Posterior vena cava (tissue), 2 donors: ENCODE measurements around the gene CYGB. TPM values are rescaled to one million over a fixed set of nuclear protein-coding genes. Genes with fewer than 3 reads are reported as not detected.

ENCODE experiments used
- DNase-seq: peaks from one replicate; pipeline ENCODE4 v3.0.0-alpha.2; 2020; ENCODE audit warnings: low spot score
- intact Hi-C, 2 donors: fragments of 100-400 bp; cut with DNase I; formaldehyde crosslinking; loops; one replicate each; pipeline versions ENCODE4 v1.14.1 to v1.14.2; 2022 to 2023
- long read RNA-seq, 2 donors: library from polyadenylated mRNA; unstranded; transcript quantifications; one replicate each; pipeline ENCODE4 v2.0.0, GENCODE V29; 2020 to 2021
- total RNA-seq, 2 donors: library from RNA; stranded (reverse); fragmentation: NEBNext Ultra II Directional; extraction: Animal tissue kit (Norgen Biotek cat#: 25700); gene quantifications; one replicate each; pipeline ENCODE4 v1.2.1, GENCODE V29; 2021
- donor health status: DM: yes; HTN: yes; CAD: no.
- donor health status: DM: yes; HTN: yes; CAD: no.

CYGB gene
- 10 to 100 TPM; 16.3 to 24.5 TPM for total RNA-seq
- long read RNA-seq, donor 1, transcript CYGB-201 (4 exons, 2,158 nt) = major isoform, 5 of 8 reads
- long read RNA-seq, donor 1, partial matches to known transcripts = 0 of 8 reads
- long read RNA-seq, donor 1, other reads (novel, unspliced or antisense) = 3 of 8 reads
- long read RNA-seq, donor 2, partial matches to known transcripts = 0 of 11 reads
- long read RNA-seq, donor 2, other reads (novel, unspliced or antisense) = 6 of 11 reads

DNA sequence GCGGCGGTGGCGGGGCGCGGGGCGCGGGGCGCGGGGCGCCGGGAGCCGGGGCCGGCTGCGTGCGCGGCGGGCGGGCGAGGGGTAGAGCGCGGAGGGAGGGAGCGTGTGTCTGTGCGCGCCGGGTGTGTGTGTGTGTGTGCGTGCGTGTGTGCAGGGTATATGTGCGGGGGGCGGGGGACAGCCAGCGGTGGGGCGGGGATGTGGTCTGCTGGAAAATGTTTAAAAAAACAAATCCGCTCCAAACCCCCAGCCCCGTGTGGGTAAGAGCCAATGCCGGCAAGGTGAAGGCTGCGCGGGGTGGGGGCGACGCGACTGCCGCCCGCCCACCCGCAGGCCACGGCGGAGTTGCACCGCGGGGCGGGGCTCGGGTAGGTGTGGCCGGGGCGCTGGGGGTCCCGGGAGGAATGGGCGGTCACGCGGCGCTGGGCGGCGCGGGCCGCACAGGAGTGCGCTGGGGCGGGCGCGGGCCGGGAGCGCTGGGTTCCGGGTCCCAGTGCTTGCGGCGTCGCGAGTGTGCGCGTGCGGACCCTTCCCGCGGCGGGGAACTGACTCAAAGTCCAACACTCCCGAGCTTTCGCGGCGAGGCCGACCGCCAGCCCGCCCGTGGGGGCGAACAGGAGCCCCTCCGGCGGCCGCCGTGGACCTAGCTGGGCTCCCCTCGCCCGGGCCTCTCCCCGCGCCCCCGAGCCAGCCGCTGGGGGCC, at the start of gene CYGB:
Gene CYGB (minus strand): TSS at position 132 of the 703 bp plus-strand sequence. CDS start 167 bp downstream, outside the sequence.
- intact Hi-C loops = no loop called here
- DNase-seq = no peak

DNA sequence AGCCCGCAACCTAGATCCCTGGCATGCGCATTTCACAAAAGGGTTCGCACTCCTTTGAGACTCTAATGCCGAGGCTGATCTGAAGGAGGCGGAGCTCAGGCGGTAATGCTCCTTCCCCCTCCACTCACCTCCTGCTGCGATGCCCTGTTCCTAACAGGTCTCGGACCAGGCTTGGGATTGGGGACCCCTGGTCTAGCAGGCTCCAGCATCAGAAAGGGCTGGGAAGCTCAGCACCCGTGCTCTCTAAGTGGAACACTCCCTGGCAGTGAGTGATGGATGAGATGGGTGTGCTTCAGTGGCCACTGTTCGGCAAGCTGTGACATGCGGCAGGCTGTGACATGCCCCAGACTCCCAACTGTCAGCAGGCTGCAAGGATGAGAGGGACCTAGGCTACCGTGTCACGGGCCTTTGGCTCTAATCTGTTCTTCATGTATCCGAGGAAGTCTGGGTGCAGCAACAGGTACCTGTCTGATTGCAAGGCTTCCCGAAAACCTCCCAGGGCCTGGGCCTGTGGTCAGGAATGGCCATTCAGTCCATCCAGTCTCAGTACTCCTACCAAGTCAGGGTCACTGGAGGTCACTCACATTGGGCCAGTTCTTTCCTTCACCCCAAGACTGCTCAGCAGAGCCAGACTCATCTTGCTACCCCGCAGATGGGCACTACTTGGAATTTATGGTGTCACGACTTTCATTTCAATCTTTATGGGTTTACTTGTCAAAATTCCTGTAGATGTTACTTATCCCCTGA, 49.4 kb upstream of the CYGB start:
- peak; percentile 60 for DNase-seq
- intact Hi-C loops = no loop called here

DNA sequence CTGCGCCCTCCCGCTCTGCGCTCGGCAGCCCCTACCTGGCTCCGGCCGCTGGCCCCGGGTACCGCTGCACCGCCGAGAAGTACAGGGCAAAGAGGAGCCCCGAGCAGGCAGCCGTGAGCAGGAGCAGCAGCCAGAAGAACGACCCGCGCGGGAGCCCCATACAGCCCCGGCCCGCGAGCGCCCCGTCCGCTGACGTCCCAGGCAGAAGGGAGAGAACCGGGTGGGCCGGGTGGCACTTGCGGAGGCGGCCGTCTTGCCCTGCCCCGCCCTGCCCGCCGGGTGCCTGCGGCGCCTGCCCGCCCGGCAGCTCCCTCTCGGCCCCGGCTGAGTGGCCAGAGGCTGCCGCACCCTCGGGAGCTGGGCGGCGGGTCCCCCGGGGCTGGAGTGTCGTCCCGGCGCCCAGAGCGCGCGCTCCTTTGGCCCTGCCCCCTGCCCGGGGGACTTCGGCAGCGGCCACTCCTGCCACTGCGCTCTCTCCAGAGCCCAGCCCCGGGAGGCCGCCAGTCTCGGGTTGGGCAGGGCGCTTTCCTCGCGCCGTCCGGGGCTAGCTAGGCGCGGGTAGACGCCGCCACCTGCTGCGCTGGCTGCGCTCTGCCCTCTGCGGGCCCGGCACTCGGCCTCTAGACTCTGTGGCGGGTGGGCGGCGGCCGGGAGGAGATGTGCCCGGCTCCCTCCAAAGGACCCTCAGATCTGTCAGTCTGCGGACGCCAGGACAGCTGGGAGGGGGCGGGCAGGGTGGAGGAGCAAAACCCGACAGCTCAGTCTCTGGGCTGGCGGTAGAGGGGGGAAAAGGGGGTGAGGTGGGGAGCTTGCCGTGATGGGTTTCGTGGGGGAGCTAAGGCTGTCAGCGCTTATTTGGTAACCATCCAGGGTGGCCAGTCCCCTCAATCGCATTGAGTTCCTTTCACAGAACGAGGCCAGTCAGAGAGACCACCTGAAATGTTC, 48.4 kb upstream of the CYGB start, which contains the start of gene ST6GALNAC2:
Gene ST6GALNAC2 (minus strand): TSS at position 212 of the 945 bp plus-strand sequence. CDS start 52 bp downstream, at position 160.
- intact Hi-C loops = no loop called here
- DNase-seq = peak; percentile 87

DNA sequence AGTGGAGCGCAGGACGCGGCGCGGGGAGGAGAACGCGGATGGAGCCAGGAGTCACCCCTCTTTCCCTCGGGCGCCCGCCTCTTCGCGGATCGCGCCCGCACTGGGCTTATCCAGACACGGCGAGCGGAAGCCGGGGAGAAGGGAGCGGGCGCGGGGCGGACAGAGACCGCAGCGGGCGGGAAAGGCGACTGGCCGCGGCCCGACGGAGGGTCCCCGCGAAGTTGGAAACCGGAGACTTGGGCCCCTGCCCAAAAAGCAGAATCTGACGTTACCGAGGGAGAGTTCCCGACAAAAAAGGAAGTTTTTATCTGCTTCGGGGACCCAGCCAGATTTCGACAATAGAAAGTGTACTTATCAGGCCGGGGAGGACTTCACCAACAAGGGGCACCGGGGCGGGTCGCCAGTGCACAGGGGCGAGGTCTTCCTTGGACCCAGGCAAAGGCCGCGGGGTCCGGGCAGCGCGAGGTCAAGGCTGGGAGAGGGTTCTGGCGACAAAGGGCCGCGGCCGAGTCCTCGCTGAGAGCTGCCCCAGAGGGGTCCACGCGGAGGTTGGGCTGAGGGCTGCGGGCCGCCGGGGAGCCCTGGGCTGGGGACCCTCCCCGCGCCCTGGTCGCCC, 47.6 kb upstream of the CYGB start:
- intact Hi-C loops = no loop called here
- DNase-seq = peak; percentile 80

DNA sequence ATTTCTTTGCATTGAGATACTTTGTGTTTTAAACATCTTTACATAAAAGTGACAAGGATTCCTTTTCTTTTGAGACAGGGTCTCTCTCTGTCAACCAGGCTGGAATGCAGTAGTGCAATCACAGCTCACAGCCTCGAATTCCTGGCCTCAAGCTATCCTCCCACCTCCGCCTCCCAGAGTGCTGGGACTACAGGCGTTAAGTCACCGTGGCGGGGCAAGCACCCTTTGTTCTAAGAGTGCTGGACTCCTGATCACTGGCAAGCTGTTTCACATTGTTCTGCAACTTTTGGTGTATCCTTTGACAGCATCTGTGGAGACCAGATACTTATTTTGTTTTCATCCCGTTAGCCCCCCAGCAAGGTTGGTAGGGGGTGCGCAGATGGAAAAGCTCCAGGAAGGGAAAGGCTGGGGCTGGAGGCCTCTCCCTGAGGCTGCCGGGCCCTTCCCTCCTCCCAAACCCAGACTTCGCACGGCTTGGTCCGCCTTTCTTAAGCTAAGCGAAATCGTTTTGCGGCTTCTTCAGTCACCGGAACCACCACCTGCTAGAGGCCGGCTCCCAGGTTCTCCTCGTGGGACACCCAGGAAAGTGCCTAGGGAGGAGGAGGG, 47.0 kb upstream of the CYGB start:
- DNase-seq = peak; percentile 44
- intact Hi-C loops = no loop called here

DNA sequence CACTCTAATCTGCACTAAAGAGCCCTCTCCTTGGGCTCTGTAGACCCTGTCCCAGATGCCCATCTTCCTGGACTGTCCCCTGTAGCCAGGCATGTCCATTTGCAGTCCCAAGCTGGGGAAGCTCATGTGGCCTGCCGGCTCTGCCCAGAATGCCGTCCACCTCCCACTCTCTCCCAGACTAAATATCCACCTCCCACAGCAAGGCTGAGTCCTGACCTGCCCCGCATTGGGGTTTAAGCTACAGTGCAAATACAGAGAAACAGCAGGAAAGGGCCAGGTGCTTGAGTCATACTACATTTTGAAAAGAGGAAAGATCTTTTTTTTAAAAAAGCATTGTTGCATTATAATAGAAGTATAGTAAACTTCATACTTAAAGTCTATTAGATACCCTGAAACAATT, 45.2 kb upstream of the CYGB start:
- DNase-seq = peak; percentile 14
- intact Hi-C loops = no loop called here

DNA sequence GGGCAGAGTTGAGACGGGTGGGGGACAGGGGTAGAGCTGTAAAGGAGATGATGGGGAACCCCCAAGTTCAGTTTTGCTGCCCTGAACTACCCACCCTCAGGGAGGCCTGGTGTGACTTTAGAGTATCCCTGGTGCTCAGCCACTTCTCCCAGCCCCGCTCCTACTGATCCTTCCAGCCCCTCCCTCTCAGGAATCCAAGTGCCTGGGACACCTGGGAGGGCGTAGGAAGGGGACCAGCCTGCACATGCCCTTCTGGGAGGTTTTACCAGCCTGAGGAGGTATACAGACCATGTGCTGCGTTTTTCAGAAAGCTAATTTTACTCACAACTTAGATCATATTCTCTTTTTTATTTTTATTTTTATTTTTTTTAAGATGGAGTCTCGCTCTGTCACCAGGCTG, 44.0 kb upstream of the CYGB start:
- intact Hi-C loops = no loop called here
- DNase-seq = peak; percentile 43

DNA sequence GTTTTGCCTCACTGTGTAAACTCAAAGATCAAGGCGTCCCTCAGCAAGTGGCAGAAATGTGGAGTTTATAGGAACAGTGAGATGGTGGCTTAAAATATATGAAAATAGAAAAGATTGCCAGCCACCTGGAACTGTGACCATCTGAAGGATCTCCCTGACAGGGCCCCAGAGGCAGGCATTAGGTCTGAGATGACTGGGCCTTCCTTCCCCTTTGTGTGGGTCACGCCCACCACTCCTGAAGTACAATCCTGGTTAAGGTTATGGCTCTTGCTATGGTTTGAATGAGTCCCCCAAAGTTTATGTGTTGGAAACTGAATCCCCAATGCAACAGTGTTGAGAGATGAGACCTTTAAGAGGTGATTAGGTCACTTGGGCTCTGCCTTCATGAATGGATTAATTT, 41.8 kb upstream of the CYGB start:
- intact Hi-C loops = no loop called here
- no peak for DNase-seq

DNA sequence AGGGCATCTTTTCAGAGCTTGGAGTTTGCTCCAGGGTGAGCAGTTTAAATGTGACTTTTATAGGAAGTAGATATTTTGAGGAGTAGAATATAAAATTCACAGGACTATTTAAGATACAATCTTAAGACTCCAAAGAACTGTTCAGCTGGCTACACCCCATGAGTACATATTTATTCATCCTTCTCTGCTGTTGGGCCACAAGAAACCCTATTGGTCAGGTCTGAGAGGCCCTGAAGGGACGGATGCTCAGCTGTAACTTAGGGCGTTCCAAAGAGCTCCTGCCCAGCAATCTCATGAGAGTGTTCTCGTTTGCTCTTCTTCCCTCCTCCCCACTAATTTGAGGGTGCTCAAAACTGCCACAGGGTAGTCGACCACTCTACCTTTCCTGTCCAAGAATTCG, 40.9 kb upstream of the CYGB start:
- intact Hi-C loops = no loop called here
- no peak for DNase-seq

DNA sequence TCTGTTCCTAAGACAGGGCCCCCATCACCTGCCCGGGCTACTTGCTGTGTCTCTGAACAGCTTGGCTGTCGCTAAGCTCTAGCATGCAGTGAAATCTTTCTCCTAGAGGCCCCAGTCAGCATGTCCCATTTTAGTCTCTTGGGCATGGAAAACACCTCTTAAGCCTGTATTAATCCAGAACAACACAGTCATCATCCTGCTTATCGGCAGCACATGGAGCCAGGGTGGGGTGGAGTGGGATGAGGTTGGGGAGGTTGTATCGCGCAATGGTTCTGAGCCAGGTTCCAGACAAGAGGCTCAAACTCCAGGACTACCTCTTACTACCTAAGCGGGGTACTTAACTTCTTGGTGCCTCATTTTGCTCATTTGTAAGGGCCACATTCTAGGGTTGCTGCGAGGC, 40.4 kb upstream of the CYGB start:
- intact Hi-C loops = no loop called here
- no peak for DNase-seq

DNA sequence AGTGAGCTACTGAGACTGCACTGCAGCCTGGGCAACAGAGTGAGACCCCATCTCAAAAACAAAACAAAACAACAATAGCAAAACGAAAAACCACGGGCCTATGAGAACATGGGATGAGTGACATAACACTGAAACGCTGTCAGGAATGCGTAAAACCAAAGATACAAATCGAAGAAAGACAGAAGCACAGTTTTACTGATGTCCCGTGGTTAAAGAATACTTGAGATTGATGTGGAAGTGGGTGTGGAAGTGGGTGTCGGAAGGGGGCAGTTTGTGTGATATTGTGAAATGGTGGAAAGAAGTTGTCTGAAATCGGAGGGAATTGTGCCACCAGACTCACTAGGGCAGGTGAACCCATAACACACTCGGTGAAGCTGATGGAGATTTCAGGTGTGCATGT, 38.7 kb upstream of the CYGB start:
- no peak for DNase-seq
- intact Hi-C loops = no loop called here

DNA sequence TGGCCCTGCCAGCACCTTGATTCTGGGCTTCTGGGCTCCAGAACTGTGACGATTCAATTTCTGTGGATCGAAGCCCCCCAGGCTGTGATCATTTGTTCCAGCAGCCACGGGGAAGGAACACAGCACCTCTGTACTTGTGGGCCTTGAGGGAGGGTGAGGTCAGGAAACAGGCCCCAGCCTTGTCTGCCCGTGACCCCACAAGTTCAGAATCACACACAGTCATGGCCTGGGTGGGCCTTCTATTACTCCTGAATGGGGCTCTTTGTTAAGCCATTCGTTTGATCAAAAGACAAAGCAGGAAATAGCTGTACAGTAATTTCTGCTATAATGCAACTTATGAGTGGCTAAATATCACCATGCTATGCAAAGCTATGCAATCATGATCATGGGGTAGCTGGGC, 38.1 kb upstream of the CYGB start:
- DNase-seq = no peak
- intact Hi-C loops = no loop called here

DNA sequence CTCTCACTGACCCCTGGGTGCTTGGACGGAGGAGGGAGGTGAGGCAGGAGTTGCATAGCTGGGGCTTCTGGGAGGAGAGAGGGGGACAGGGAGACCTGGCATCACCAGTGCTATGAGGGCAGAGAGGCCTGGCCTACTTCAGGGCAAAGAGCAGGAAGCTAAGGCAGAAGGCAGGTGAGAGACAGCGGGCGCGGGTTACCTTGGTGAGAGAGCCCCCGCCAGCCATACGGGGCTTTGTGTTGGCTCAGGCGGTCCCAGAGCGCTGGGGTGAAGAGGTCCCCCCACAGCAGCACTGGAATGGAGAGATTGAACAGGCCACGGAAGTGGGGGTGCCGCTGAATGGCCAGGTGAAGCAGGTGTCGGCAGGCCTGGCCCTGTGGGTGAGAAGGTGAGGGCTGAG, 36.7 kb upstream of the CYGB start:
- DNase-seq = no peak
- intact Hi-C loops = no loop called here

DNA sequence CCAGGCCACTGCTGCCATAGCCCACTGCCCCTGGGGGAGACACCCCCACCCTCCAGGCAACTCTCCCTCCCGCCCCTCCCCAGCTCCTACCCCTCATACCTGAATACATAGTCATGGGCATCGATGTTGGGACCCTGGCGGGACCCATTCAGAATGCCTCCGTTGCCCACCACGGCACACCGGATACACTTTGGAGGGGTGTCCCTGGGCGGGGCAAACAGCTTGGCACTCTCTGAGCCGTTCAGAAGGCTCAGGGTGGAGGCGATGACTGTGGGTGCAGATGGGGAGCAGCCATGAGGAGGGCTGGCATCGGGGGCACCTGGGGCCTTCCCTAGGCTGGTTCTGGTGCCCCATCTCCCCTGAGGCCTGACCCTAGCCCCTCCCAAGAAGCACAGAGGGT, 35.6 kb upstream of the CYGB start:
- DNase-seq = no peak

DNA sequence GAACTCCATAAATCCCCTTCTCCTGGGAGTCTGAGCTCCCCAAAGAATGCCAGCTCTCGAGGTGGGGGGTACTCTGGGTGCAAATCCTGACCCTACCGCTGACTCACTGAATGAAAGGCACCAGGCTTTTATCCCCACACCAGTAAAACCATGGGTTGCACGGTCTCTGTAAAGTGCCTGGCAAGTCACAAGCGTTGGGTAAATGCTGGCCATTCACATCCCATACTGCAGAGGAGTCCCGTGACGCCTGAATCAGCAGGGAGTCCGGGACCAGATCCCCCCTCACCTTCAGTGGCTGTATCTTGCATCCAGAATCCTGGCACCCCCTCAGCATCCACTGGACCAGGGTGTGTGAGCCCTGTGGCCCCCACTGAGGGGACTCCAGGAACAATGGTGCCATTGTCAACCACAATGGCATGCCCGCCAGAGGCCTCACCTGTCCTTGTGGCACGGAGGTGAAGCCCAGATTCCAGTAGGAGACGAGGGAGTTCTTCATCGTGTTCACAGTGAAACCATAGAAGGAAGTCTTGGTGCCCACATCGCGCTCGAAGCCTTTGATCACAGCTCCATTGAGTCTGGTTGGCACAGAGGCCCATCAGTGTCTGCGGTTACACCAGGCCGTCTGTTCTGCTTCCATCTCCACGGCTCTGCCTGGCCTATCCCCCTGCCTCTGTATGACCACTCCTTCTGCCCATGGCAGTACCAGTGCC, 34.8 kb upstream of the CYGB start:
- intact Hi-C loops = no loop called here
- no peak for DNase-seq

More for the DNA sequence above, 35.6 kb upstream of the CYGB start:
- intact Hi-C loops = no loop called here

DNA sequence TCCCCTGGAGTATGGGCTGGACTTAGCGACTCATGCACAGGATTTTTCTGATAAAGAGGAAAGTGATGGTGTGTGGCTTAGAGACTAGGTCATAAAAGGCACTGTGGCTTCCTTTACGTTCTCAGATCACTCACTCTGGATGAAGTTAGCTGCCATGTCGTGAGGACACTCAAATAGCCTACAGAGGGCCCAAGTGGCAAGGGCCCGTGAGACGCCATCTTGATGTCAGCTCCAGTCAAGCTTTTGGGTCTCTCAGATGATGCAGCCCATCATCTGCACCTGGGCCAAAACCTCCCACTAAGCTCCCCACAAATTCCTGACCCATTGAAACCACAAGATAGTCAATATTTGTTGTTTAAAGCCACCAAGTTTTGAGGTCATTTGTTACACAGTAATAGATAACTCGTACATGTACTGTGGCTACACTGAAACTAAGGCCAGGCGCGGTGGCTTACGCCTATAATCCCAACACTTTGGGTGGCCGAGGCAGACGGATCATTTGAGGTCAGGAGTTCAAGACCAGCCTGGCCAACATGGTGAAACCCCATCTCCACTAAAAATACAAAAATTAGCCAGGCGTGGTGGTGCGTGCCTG, 33.5 kb upstream of the CYGB start:
- intact Hi-C loops = no loop called here
- DNase-seq = peak; percentile 34

DNA sequence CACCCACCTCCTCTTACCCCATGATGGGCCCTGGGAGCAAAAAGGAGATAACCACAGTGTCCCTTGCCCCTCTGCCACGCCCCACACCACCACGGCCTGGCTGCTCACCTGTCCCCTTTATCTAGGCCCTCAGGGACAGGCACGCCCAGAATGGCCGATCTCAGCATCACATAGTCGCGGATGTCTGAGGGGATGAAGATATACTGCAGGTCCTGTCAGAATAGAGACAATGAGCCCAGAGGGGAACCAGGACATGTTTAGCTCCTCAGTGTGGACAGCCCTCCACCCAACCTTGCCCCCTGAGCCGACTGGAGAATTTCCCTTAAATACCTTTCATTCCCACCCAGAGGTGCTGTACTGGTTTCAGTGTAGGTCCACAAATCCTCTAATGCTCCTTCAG, 32.9 kb upstream of the CYGB start:
- intact Hi-C loops = no loop called here
- peak; percentile 47 for DNase-seq
